NT2/D1 (cell line): Measurements from ENCODE around the gene FOXJ2.

Source experiments
- YY1 ChIP-seq: IDR thresholded peaks from 2 replicates; pipeline ENCODE4 v1.6.1; 2011; ENCODE audit not compliant: insufficient read length, insufficient read depth
- ZNF274 ChIP-seq: IDR thresholded peaks from 2 replicates; pipeline ENCODE4 v1.6.1; 2011; ENCODE audit warnings: mild to moderate bottlenecking, low read depth, low read length

- TF ChIP-seq ZNF274, result no peak
- TF ChIP-seq YY1, result no peak
Measured at GRCh38 chr12:8036346-8036745, 3.8 kb downstream of the FOXJ2 start.
